ENCODE results near the gene ITGB1BP2. TPM values are rescaled to one million over a fixed set of nuclear protein-coding genes. Genes with fewer than 3 reads are reported as not detected.
"Not testable (repeated sequence)": the region's sequence is repeated elsewhere in the genome, so short reads cannot be mapped to it uniquely, and the experiment has no call there.

The ITGB1BP2 gene
- total RNA-seq, 1 experiment from 2014 or later = 3.7 TPM

DNA sequence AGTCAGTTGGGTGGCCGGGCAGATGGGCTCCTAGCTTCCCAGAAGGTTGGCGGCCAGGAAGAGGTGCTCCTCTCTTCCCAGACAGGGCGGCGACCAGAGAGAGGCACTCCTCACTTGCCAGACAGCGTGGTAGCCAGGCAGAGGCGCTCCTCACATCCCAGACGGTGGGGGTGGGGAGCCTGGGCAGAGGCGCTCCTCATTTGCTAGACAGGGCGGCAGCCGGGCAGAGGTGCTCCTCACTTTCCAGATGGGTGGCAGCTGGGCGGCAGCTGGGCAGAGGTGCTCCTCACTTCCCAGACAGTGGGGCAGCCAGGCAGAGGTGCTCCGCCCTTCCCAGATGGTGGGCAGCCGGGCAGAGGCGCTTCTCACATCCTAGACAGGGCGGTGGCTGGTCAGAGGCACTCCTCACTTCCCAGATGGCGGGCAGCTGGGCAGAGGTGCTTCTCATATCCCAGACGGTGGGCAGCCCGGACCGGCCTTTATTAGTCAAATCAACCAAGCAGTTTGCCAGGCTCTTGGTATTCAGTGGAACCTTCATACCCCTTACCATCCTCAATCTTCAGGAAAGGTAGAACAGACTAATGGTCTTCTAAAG, 31.7 kb upstream of the ITGB1BP2 start:
- Histone ChIP-seq H4K91ac (ENCODE audit: insufficient read length, low read depth, low read length) (no peak overlapping the region), H3K14ac (ENCODE audit: insufficient read depth, low read length) (no peak overlapping the region), H3K9me3 (ENCODE audit: control insufficient read depth, low read depth, low read length) (peaks cover 5% of the 10 kb centered on the region), H3K9ac (ENCODE audit: extremely low read depth, insufficient read length, low read length) (no peak overlapping the region), H3K56ac (ENCODE audit: insufficient read length, low read depth, low read length) (no peak overlapping the region), H2BK15ac (ENCODE audit: low read depth, low read length) (no peak overlapping the region), H2BK5ac (ENCODE audit: insufficient read length, low read length) (no peak overlapping the region), H4K20me1 (ENCODE audit: control insufficient read depth, insufficient read depth, insufficient read length) (no peaks in the 10 kb centered on the region), H3K23ac (ENCODE audit: insufficient read length, low read depth, low read length) (no peak overlapping the region), H3K4me1 (ENCODE audit: insufficient read depth, low read length) (no peaks in the 10 kb centered on the region), H4K8ac (replicated peaks; ENCODE audit: insufficient read length, low read depth, low read length) (no peak overlapping the region), H3K27ac (ENCODE audit: insufficient read length, low read depth, low read length) (no peak overlapping the region), H2BK20ac (ENCODE audit: low read depth, low read length, poor library complexity, severe bottlenecking) (no peak overlapping the region), H4K5ac (ENCODE audit: insufficient read length, low read depth, low read length) (no peak overlapping the region), H2AK5ac (ENCODE audit: insufficient read length, low read length) (no peak overlapping the region), H3K79me1 (ENCODE audit: insufficient read depth, low read depth, low read length, poor library complexity, severe bottlenecking) (no peaks in the 10 kb centered on the region), H2AFZ (ENCODE audit: low read length) (no peak overlapping the region), H2BK120ac (ENCODE audit: low read depth, low read length, poor library complexity, severe bottlenecking) (no peak overlapping the region), H3K23me2 (ENCODE audit: insufficient read length, low read depth, low read length, poor library complexity, severe bottlenecking) (no peaks in the 10 kb centered on the region), H3K4me2 (ENCODE audit: insufficient read depth, insufficient read length, low read length) (no peak overlapping the region), H2BK12ac (ENCODE audit: insufficient read length, low read depth, low read length) (no peak overlapping the region), H3K18ac (ENCODE audit: insufficient read length, low read depth, low read length) (no peak overlapping the region), H3K4ac (ENCODE audit: low read depth, low read length) (no peak overlapping the region), H3K27me3 (ENCODE audit: insufficient read depth, low read length) (no peaks in the 10 kb centered on the region), H3T11ph (ENCODE audit: low read length) (no peak overlapping the region), H3K79me2 (ENCODE audit: insufficient read depth, low read length) (no peaks in the 10 kb centered on the region)
- Mint-ChIP-seq H3K36me3 (ENCODE audit: insufficient read depth in 1 of 3, low read depth in 3 of 3) (peaks cover 20 to 22% (median 22%) of the 10 kb centered on the region in 3 experiments), H3K9me3 (peaks cover 44 to 50% of the 10 kb centered on the region in 2 experiments), H3K4me3 (no peak overlapping the region), H3K27me3 (ENCODE audit: low read depth) (no peaks in the 10 kb centered on the region), H3K4me1 (no peaks in the 10 kb centered on the region), H3K27ac (no peak overlapping the region)
- TF ChIP-seq CTCF (conservative IDR thresholded peaks at IDR 0.05) = no peak
- no CpG with 5 or more reads among the region's 19 CpGs for WGBS (ENCODE audit: extremely low coverage, insufficient read length, low lambda C conversion rate)
- DNase-seq = no peak

- not testable (repeated sequence) for H3K23me2 ChIP-seq (ENCODE audit: insufficient read length, low read depth, low read length, poor library complexity, severe bottlenecking); H3K18ac ChIP-seq (ENCODE audit: insufficient read length, low read depth, low read length); H3K23ac ChIP-seq (ENCODE audit: insufficient read length, low read depth, low read length); H3K4ac ChIP-seq (ENCODE audit: low read depth, low read length); H3K4me1 ChIP-seq (ENCODE audit: insufficient read depth, low read length); H2BK120ac ChIP-seq (ENCODE audit: low read depth, low read length, poor library complexity, severe bottlenecking); H4K20me1 ChIP-seq (ENCODE audit: control insufficient read depth, insufficient read depth, insufficient read length); H3K4me1 Mint-ChIP-seq; H3K14ac ChIP-seq (ENCODE audit: insufficient read depth, low read length); H3K27me3 Mint-ChIP-seq (ENCODE audit: low read depth); H2AK5ac ChIP-seq (ENCODE audit: insufficient read length, low read length); H3T11ph ChIP-seq (ENCODE audit: low read length); H4K5ac ChIP-seq (ENCODE audit: insufficient read length, low read depth, low read length); H3K4me2 ChIP-seq (ENCODE audit: insufficient read depth, insufficient read length, low read length); H4K8ac ChIP-seq (replicated peaks; ENCODE audit: insufficient read length, low read depth, low read length); H3K79me2 ChIP-seq (ENCODE audit: insufficient read depth, low read length); H2BK5ac ChIP-seq (ENCODE audit: insufficient read length, low read length); H2BK15ac ChIP-seq (ENCODE audit: low read depth, low read length); H2BK20ac ChIP-seq (ENCODE audit: low read depth, low read length, poor library complexity, severe bottlenecking); H3K9me3 ChIP-seq (ENCODE audit: control insufficient read depth, low read depth, low read length); H3K27me3 ChIP-seq (ENCODE audit: insufficient read depth, low read length); H3K27ac Mint-ChIP-seq; H3K79me1 ChIP-seq (ENCODE audit: insufficient read depth, low read depth, low read length, poor library complexity, severe bottlenecking); H3K4me3 Mint-ChIP-seq; DNase-seq; H3K9ac ChIP-seq (ENCODE audit: extremely low read depth, insufficient read length, low read length); H2BK12ac ChIP-seq (ENCODE audit: insufficient read length, low read depth, low read length); H3K27ac ChIP-seq (ENCODE audit: insufficient read length, low read depth, low read length); H2AFZ ChIP-seq (ENCODE audit: low read length); H3K56ac ChIP-seq (ENCODE audit: insufficient read length, low read depth, low read length); H4K91ac ChIP-seq (ENCODE audit: insufficient read length, low read depth, low read length)
- H3K36me3 Mint-ChIP-seq (ENCODE audit: insufficient read depth in 1 of 3, low read depth in 3 of 3) = peaks cover 9 to 14% (median 13%) of the 10 kb centered on the region in 3 experiments; a peak in 5 of 7 replicates
- H3K9me3 Mint-ChIP-seq = peaks cover 42 to 52% of the 10 kb centered on the region in 2 experiments
- WGBS (ENCODE audit: extremely low coverage, insufficient read length, low lambda C conversion rate) = no CpG with 5 or more reads among the region's 2 CpGs
Observed at GRCh38 chrX:71272313-71272712, 29.2 kb upstream of the ITGB1BP2 start.

Data from H9 (cell line).